MCF 10A (cell line): ENCODE results near the gene ZFAND3. TPM values are rescaled to one million over a fixed set of nuclear protein-coding genes. Genes with fewer than 3 reads are reported as not detected.

ENCODE experiments used
- BruUV-seq: library from RNA; stranded (reverse); fragments of 400-500 nt; replicated peaks from 2 replicates; lab custom pipeline; 2021; lab: Mats Ljungman, UMichigan
- CTCF ChIA-PET: fragments of 300-600 bp; sonication (Branson Sonifier 250); formaldehyde crosslinking; extraction: SDS; loops from one replicate; lab custom pipeline; 2021; ENCODE audit warnings: antibody characterized with exemption, inconsistent platforms; lab: Yijun Ruan, JAX
- POLR2A ChIA-PET: fragments of 300-600, 350-650 bp; sonication (Branson Sonifier 250); formaldehyde crosslinking; extraction: SDS; loops from one replicate; lab custom pipeline; 2020; ENCODE audit warnings: antibody characterized with exemption, inconsistent platforms; lab: Yijun Ruan, JAX
- DNase-seq: peaks from one replicate; pipeline ENCODE4 v3.0.0-alpha.2; 2018; ENCODE audit not compliant: unreplicated experiment
- H3K27ac Mint-ChIP-seq: one replicate; pipeline ENCODE4 v1.8.0; 2022; ENCODE audit warnings: mild to moderate bottlenecking, low read depth, mixed read lengths; ENCODE audit not compliant: unreplicated experiment
- H3K27me3 Mint-ChIP-seq: one replicate; pipeline ENCODE4 v1.8.0; 2022; ENCODE audit warnings: mixed read lengths; ENCODE audit not compliant: insufficient read depth, unreplicated experiment
- H3K36me3 Mint-ChIP-seq: one replicate; pipeline ENCODE4 v1.8.0; 2022; ENCODE audit warnings: mild to moderate bottlenecking, moderate library complexity, mixed read lengths; ENCODE audit not compliant: insufficient read depth, unreplicated experiment
- H3K4me1 Mint-ChIP-seq: one replicate; pipeline ENCODE4 v1.8.0; 2022; ENCODE audit warnings: mixed read lengths; ENCODE audit not compliant: insufficient read depth, unreplicated experiment
- H3K4me3 Mint-ChIP-seq: one replicate; pipeline ENCODE4 v1.8.0; 2022; ENCODE audit warnings: mild to moderate bottlenecking, moderate library complexity, mixed read lengths; ENCODE audit not compliant: unreplicated experiment
- H3K9me3 Mint-ChIP-seq: one replicate; pipeline ENCODE4 v1.8.0; 2022; ENCODE audit warnings: mixed read lengths; ENCODE audit not compliant: unreplicated experiment
- CTCF ChIP-seq: fragments of 200-600 bp; IDR thresholded peaks from one replicate; pipeline ENCODE4 v1.8.0; 2022; ENCODE audit warnings: antibody characterized with exemption, mild to moderate bottlenecking; ENCODE audit not compliant: unreplicated experiment
- intact Hi-C: fragments of 100-400 bp; cut with micrococcal nuclease; formaldehyde crosslinking; loops from 2 replicates; pipeline ENCODE4 v1.14.1; 2022
- total RNA-seq: library from RNA; stranded (reverse); gene quantifications from 2 replicates; pipeline ENCODE4 v1.2.3, GENCODE V29; 2022

The ZFAND3 gene
- total RNA-seq, 1 experiment from 2014 or later = 100 TPM

GRCh38 chr6:37783025-37783855 lies 36.3 kb upstream of the ZFAND3 start:
- Mint-ChIP-seq H3K36me3 (no peaks in the 10 kb centered on the region), H3K27ac (no peak overlapping the region), H3K4me1 (peaks cover 10% of the 10 kb centered on the region), H3K27me3 (no peaks in the 10 kb centered on the region), H3K4me3 (no peak overlapping the region), H3K9me3 (no peaks in the 10 kb centered on the region)
- intact Hi-C loops = no loop called here
- BruUV-seq = no TSS peak
- no peak for TF ChIP-seq CTCF
- POLR2A ChIA-PET = interaction anchor here (0.6 kb wide), 1 partner anchor 141 kb away, joined by 3 read pairs; no protein-coding TSS in a partner anchor
- no peak for DNase-seq
- CTCF ChIA-PET = no interaction called here

GRCh38 chr6:37783856-37784584 lies 35.5 kb upstream of the ZFAND3 start:
- Mint-ChIP-seq H3K4me1 (peaks cover 10% of the 10 kb centered on the region), H3K4me3 (no peak overlapping the region), H3K9me3 (no peaks in the 10 kb centered on the region), H3K27ac (no peak overlapping the region), H3K36me3 (no peaks in the 10 kb centered on the region), H3K27me3 (no peaks in the 10 kb centered on the region)
- no peak for DNase-seq
- BruUV-seq = no TSS peak
- intact Hi-C loops = no loop called here
- TF ChIP-seq CTCF = no peak
- ChIA-PET POLR2A (no interaction called here), CTCF (interaction anchor here (0.5 kb wide), 1 partner anchor 336 kb away, joined by 5 read pairs; no protein-coding TSS in a partner anchor)

GRCh38 chr6:37784585-37784967 lies 35.0 kb upstream of the ZFAND3 start:
- BruUV-seq = no TSS peak
- no peak overlapping the region for H3K27ac Mint-ChIP-seq
- ChIA-PET POLR2A (no interaction called here), CTCF (interaction anchor here (0.5 kb wide), 1 partner anchor 401 kb away, joined by 3 read pairs; no protein-coding TSS in a partner anchor)
- no peak for DNase-seq
- no peak for TF ChIP-seq CTCF
- no peaks in the 10 kb centered on the region for H3K9me3 Mint-ChIP-seq
- no peaks in the 10 kb centered on the region for H3K27me3 Mint-ChIP-seq
- peaks cover 10% of the 10 kb centered on the region for H3K4me1 Mint-ChIP-seq
- no peaks in the 10 kb centered on the region for H3K36me3 Mint-ChIP-seq
- H3K4me3 Mint-ChIP-seq = no peak overlapping the region
- intact Hi-C loops = no loop called here
